HG03469 (cell line): ENCODE results near the gene M1AP.

Source experiments
- ATAC-seq: cut with Tn5 transposase; IDR thresholded peaks from one replicate; pipeline ENCODE4 v1.9.1; 2021; ENCODE audit warnings: mild to moderate bottlenecking, moderate library complexity, moderate number of reproducible peaks; ENCODE audit not compliant: unreplicated experiment

The M1AP gene

GRCh38 chr2:74551530-74551929 lies 96.6 kb downstream of the M1AP start:
- ATAC-seq, result no peak

GRCh38 chr2:74550231-74550630 lies 97.9 kb downstream of the M1AP start:
- ATAC-seq, result no peak

GRCh38 chr2:74548900-74549826 lies 99.0 kb downstream of the M1AP start:
- no peak for ATAC-seq

- ATAC-seq, result no peak
These were observed 99.7 kb downstream of the M1AP start for GRCh38 chr2:74548285-74548899.

- no peak for ATAC-seq
These were observed 102.1 kb downstream of the M1AP start for GRCh38 chr2:74546004-74546403.

GRCh38 chr2:74544634-74545033 lies 103.5 kb downstream of the M1AP start:
- no peak for ATAC-seq

GRCh38 chr2:74542978-74543377 lies 105.2 kb downstream of the M1AP start:
- ATAC-seq, result no peak

GRCh38 chr2:74540291-74540690 lies 107.8 kb downstream of the M1AP start:
- ATAC-seq, result no peak

GRCh38 chr2:74538881-74539339 lies 109.2 kb downstream of the M1AP start:
- ATAC-seq, result no peak

- ATAC-seq, result no peak
These were observed 111.0 kb downstream of the M1AP start for GRCh38 chr2:74537140-74537539.

GRCh38 chr2:74536166-74536950 lies 111.8 kb downstream of the M1AP start:
- no peak for ATAC-seq

- no peak for ATAC-seq
These were observed 112.6 kb downstream of the M1AP start for GRCh38 chr2:74535440-74535965.

- ATAC-seq, result no peak
These were observed 113.7 kb downstream of the M1AP start for GRCh38 chr2:74534411-74534810.

- no peak for ATAC-seq
These were observed 114.7 kb downstream of the M1AP start for GRCh38 chr2:74533464-74533863.

GRCh38 chr2:74532222-74532621 lies 115.9 kb downstream of the M1AP start:
- ATAC-seq, result no peak

- no peak for ATAC-seq
These were observed 116.5 kb downstream of the M1AP start for GRCh38 chr2:74531666-74532065.

GRCh38 chr2:74530239-74531187 lies 117.6 kb downstream of the M1AP start:
- ATAC-seq, result peak; percentile 17

GRCh38 chr2:74529357-74530238 lies 118.5 kb downstream of the M1AP start, which contains the start of the genes AUP1 and HTRA2:
Gene AUP1, minus strand, starts transcription at chr2:74529706. Its CDS starts 77 bp downstream, at chr2:74529629.
Gene HTRA2, plus strand, starts transcription at chr2:74529933. Its CDS starts 74 bp downstream, at chr2:74530007.
- ATAC-seq, result peak; percentile 75
